Fibroblast of lung (primary cell): ENCODE measurements around the gene ABAT.

Source experiments
- EZH2 ChIP-seq: IDR thresholded peaks from 2 replicates; pipeline ENCODE4 v1.5.1; 2012; ENCODE audit warnings: low read length, control low read depth, mild to moderate bottlenecking; ENCODE audit errors: missing control alignments
- TF ChIP-seq, protein P1 (sequence below), 2 donors: IDR thresholded peaks in 1 of 2; conservative IDR thresholded peaks in 1 of 2; 1 replicate in 1 of 2; 2 replicates in 1 of 2; pipeline ENCODE4 v1.5.1; 2011 to 2012; ENCODE audit warnings: low read length in 2 of 2, control low read depth in 1 of 2, inconsistent platforms in 1 of 2, low read depth in 1 of 2, mild to moderate bottlenecking in 1 of 2

DNA sequence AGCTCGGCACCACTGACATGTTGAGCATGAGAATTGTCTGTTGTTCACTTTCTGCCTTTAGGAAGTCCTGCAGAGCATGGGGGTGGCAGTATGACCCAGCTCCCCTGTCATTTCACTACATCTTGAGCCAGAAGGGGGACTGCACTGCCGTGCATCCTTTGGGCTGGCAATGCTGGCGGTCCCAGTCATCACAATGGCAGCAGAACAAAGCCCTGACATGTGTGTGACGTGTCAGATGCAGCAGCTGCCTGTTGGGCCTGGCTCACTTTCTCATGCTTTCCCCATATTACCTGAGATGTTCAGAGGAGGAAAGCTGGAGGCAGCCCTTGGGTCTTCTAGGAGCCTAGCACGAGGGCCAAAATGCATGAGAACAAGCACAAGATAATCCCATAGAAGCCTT lies 6.3 kb upstream of the ABAT start:
- TF ChIP-seq, protein P1, sequence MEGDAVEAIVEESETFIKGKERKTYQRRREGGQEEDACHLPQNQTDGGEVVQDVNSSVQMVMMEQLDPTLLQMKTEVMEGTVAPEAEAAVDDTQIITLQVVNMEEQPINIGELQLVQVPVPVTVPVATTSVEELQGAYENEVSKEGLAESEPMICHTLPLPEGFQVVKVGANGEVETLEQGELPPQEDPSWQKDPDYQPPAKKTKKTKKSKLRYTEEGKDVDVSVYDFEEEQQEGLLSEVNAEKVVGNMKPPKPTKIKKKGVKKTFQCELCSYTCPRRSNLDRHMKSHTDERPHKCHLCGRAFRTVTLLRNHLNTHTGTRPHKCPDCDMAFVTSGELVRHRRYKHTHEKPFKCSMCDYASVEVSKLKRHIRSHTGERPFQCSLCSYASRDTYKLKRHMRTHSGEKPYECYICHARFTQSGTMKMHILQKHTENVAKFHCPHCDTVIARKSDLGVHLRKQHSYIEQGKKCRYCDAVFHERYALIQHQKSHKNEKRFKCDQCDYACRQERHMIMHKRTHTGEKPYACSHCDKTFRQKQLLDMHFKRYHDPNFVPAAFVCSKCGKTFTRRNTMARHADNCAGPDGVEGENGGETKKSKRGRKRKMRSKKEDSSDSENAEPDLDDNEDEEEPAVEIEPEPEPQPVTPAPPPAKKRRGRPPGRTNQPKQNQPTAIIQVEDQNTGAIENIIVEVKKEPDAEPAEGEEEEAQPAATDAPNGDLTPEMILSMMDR (conservative IDR thresholded peaks at IDR 0.05 in 1 of 2, IDR thresholded peaks at IDR 0.05 in 1 of 2; ENCODE audit: low read depth in 1 of 2, low read length in 2 of 2), result no peak
- TF ChIP-seq EZH2, result no peak
